Measurements from ENCODE around the gene ZSCAN2.
"Not testable (repeated sequence)": the region's sequence is repeated elsewhere in the genome, so short reads cannot be mapped to it uniquely, and the experiment has no call there.

DNA sequence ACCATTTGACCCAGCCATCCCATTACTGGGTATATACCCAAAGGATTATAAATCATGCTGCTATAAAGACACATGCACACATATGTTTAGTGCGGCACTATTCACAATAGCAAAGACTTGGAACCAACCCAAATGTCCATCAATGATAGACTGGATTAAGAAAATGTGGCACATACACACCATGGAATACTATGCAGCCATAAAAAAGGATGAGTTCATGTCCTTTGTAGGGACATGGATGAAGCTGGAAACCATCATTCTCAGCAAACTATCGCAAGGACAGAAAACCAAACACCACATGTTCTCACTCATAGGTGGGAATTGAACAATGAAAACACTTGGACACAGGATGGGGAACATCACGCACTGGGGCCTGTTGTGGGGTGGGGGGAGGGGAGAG lies 44.1 kb upstream of the ZSCAN2 start:
- not testable (repeated sequence) for TF ChIP-seq CTCF (IDR thresholded peaks at IDR 0.05; ENCODE audit: low read depth, low read length); POLR2A (IDR thresholded peaks at IDR 0.05; ENCODE audit: extremely low read depth, insufficient read length); MYC (IDR thresholded peaks at IDR 0.05; ENCODE audit: low read depth, low read length)
